ENCODE measurements around the gene BTBD17.

DNA sequence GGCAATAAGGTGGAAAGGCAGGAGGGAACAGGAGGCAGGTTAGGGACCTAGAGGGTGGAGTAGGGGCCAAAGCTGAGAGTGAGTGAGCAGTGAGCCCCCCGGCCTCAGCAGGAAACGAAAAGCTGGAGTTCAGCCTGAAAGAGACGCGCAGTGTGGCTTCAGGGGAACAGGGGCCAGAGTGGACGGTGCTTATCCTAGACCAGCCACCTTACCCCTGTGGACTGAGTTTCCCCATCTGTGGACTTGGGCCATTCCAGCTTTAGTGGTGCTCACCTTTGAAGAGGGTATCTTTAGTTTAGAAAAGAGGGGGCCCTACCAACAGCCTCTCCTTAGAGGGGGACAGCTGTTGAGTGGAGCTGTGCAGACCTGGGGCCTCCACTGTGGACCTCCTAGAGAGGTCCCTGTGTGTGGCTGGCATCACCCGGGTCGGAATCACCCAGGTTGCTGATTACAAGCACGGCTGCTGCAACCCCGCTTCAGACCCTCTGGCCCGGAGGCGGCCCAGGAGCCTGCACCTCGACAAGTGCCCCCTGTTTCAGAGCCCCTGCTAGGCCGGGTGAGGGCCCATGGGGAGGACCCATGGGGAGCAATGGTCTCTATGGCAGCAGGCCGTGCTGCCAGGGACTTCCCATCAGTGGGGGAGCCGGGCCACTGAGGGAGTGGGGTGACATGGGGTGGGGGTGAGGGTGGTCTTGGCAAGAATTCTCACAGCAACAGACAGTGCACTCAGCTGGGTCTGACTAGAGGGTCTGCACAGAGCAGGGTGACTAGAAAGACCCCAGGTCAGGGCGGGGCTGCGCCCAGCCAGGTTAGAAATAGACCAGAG, 8.2 kb upstream of the BTBD17 start:
- TF ChIP-seq EGR1 (IDR thresholded peaks at IDR 0.05) (no peak), NFIC (IDR thresholded peaks at IDR 0.05) (no peak), TCF12 (IDR thresholded peaks at IDR 0.05; ENCODE audit: low read depth) (no peak), CEBPB (IDR thresholded peaks at IDR 0.05) (no peak), CREB1 (IDR thresholded peaks at IDR 0.05; ENCODE audit: low read depth) (no peak), TAF1 (IDR thresholded peaks at IDR 0.05; ENCODE audit: low read depth) (no peak), EP300 (IDR thresholded peaks at IDR 0.05; ENCODE audit: borderline replicate concordance) (no peak), YY1 (IDR thresholded peaks at IDR 0.05; ENCODE audit: low read depth) (no peak), RAD21 (IDR thresholded peaks at IDR 0.05; ENCODE audit: low read depth) (no peak), TEAD4 (IDR thresholded peaks at IDR 0.05) (no peak), FOXM1 (IDR thresholded peaks at IDR 0.05; ENCODE audit: borderline replicate concordance, low read depth) (no peak)
- TF ChIP-seq, protein P1, sequence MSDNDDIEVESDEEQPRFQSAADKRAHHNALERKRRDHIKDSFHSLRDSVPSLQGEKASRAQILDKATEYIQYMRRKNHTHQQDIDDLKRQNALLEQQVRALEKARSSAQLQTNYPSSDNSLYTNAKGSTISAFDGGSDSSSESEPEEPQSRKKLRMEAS (IDR thresholded peaks at IDR 0.05), result no peak
- TF ChIP-seq, protein P2, sequence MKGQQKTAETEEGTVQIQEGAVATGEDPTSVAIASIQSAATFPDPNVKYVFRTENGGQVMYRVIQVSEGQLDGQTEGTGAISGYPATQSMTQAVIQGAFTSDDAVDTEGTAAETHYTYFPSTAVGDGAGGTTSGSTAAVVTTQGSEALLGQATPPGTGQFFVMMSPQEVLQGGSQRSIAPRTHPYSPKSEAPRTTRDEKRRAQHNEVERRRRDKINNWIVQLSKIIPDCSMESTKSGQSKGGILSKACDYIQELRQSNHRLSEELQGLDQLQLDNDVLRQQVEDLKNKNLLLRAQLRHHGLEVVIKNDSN (IDR thresholded peaks at IDR 0.05), result no peak
- TF ChIP-seq, protein P3, sequence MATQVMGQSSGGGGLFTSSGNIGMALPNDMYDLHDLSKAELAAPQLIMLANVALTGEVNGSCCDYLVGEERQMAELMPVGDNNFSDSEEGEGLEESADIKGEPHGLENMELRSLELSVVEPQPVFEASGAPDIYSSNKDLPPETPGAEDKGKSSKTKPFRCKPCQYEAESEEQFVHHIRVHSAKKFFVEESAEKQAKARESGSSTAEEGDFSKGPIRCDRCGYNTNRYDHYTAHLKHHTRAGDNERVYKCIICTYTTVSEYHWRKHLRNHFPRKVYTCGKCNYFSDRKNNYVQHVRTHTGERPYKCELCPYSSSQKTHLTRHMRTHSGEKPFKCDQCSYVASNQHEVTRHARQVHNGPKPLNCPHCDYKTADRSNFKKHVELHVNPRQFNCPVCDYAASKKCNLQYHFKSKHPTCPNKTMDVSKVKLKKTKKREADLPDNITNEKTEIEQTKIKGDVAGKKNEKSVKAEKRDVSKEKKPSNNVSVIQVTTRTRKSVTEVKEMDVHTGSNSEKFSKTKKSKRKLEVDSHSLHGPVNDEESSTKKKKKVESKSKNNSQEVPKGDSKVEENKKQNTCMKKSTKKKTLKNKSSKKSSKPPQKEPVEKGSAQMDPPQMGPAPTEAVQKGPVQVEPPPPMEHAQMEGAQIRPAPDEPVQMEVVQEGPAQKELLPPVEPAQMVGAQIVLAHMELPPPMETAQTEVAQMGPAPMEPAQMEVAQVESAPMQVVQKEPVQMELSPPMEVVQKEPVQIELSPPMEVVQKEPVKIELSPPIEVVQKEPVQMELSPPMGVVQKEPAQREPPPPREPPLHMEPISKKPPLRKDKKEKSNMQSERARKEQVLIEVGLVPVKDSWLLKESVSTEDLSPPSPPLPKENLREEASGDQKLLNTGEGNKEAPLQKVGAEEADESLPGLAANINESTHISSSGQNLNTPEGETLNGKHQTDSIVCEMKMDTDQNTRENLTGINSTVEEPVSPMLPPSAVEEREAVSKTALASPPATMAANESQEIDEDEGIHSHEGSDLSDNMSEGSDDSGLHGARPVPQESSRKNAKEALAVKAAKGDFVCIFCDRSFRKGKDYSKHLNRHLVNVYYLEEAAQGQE (IDR thresholded peaks at IDR 0.05; ENCODE audit: low read depth), result no peak

All from Ishikawa (cell line).